LoVo (cell line): ENCODE measurements around the gene KRT1.
A peak's percentile ranks its signal among the peaks of the same experiment; 100 is the strongest.

Source experiments
- DNase-seq: peaks from one replicate; pipeline ENCODE4 v3.0.0-alpha.2; 2016; ENCODE audit warnings: low spot score

The KRT1 gene

GRCh38 chr12:52634266-52635056, 45.7 kb downstream of the KRT1 start:
- peak; percentile 2 for DNase-seq

DNA sequence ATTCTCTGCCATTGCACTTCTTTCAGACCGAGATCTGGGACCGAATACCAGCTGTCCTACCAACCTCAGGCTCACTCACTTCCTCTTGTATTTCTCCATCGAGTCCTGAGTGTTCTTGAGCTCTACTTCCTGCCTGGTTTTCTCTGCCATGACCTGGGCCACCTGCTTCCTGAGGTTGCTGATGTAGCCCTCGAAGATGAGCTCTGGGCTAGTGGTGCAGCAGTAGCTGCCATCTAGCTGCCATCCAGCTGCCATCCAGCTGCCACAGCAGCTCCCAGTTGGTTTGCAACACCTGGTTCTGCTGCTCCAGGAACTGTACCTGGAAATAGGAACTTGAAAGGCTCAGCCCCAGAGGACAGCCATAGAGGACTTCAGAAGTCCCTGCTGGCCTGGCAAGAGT, 46.8 kb downstream of the KRT1 start:
- DNase-seq, result no peak

GRCh38 chr12:52632656-52633055, 47.6 kb downstream of the KRT1 start:
- no peak for DNase-seq

- DNase-seq, result no peak
These were observed 48.3 kb downstream of the KRT1 start for GRCh38 chr12:52631676-52632459.

DNA sequence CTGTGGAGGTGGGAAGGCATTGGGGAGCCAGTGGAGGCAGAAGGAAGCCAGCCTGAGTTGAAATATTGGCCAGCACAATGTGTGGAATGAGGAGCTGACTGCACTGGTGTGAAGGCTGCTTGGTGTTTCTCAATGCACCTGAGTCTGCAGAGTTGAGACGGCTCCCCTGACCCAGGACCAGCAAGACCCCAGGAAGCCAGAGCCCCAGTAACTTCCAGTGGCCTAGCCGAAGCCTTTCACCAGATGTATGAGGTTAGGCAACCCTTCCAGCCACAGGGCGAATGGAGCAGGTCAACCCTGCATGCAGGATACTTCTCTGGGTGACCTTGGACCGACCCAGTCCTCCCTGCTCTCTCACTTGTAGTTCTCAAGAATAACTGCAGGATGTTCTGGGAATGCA, 48.9 kb downstream of the KRT1 start:
- no peak for DNase-seq

DNA sequence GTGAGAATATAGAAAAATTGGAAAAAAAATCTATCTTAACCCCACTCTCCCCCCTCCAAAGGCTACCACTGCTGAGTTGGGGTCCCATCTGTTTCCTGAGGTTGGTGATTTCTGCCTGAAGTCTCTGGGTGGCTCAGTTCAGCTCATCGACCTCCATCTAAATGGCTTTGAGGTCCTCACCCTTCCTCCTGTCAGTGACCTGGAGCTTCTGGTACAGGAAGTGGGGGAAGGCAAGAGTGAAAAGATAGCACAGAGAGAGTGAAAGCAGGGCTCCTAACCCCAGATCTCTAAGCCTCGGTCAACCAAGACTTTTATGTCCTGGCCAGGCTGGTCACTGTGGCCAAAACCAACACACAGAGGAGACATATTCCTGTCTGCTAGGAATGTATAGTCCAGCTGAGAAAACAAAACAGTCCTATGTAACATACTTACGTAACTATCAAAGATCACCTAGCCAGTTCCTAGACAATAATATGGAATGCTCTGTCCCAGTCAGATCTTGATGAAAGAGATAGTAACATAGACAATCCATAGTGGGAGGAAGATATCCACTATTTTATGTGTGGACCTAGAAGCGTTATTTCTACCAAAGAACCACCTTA, 49.5 kb downstream of the KRT1 start:
- no peak for DNase-seq

DNA sequence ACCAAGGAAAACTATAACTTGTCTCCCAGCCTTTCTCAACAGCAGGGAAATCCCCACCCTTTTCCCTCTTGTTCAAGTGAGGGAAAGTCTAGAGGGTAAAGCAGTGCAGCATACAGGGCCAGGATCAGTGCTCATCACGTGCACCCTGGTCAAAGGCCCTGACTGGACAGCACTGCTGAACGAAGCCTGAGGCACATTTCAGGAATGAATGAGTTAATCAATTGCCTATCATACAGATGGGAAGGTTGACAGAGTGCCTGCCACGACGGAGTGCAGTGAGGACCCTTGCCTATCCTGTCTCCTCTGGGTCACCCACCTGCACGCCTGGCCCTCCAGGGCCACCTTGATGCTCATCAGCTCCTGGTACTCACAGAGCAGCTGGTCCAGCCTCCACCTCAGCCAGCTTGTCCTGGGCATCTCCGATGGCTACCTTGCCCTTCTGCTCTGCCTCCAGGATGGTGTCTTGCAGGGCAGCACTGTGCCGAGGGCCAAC, 50.2 kb downstream of the KRT1 start:
- no peak for DNase-seq

- no peak for DNase-seq
These were observed 50.8 kb downstream of the KRT1 start for GRCh38 chr12:52629281-52630007.

DNA sequence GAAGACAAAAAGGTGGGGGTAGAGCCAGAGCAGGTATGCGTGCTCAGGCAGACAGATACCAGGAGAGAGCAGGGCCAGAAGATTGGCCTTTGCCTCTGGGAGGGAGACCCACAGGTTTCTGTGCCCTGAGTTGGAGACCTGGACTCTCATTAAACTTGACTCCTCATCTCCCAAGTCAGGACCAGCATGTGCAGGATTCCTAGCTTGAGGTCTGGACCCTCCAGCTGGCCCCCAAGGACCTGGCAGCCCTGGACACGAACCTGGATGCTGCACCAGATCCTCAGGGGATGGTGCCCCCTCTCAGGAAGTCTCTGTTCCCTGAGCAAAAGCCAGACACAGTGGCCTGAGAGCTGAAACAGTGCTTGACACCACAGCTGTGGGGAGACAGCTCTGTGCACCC, 51.4 kb downstream of the KRT1 start:
- no peak for DNase-seq

DNA sequence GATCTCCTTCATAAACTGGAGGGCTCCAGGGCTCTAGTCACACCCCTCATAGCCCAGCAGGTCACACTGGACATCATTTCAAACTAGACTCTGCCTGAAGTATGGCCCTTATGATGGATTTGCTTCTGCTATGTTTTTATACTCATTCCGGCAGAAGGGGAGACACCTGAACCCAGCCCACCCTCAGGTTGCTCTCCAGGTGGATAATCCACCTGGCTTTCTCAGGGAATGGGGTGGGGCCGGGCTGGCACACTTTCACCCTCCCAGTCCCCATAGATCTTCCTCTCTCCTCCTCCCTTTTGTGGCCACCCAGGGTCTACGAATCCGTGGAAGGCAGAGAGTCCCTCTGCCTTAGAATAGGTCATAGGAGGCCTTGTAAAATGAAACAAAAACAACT, 52.1 kb downstream of the KRT1 start:
- no peak for DNase-seq

- no peak for DNase-seq
These were observed 52.7 kb downstream of the KRT1 start for GRCh38 chr12:52627395-52628110.
